ENCODE results near the gene SLC24A3. TPM values are rescaled to one million over a fixed set of nuclear protein-coding genes. Genes with fewer than 3 reads are reported as not detected.

The SLC24A3 gene
- total and polyA plus RNA-seq, 2 donors = 12.6 to 20.5 TPM

DNA sequence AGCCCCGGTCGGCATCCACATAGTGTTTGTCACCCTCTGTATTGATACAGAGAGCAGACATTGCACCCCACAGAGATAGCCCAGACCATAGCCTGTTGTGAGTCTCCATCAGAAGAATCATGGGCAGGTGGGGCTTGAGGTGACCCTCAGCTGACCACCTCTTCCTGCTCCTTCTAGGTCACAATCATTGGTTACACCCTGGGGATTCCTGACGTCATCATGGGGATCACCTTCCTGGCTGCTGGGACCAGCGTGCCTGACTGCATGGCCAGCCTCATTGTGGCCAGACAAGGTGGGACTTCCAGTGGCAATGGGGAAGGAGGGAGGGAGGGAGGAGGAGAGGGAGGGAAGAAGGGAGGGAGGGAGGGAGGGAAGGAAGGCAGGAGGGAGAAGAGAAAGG lies 484.2 kb downstream of the SLC24A3 start:
- Histone ChIP-seq H3K4me1 (ENCODE audit: insufficient read depth) (no peaks in the 10 kb centered on the region), H3K27ac (ENCODE audit: low read depth) (no peak overlapping the region), H3K36me3 (ENCODE audit: insufficient read depth) (no peaks in the 10 kb centered on the region), H3K4me3 (ENCODE audit: low read depth, low read length) (no peak overlapping the region)
- 91% methylated on average over 4 of the region's 4 CpGs for WGBS
- DNase-seq (ENCODE audit: extremely low spot score) = no peak

- H3K4me1 ChIP-seq (ENCODE audit: insufficient read depth) = no peaks in the 10 kb centered on the region
- no peak overlapping the region for H3K27ac ChIP-seq (ENCODE audit: low read depth)
- H3K36me3 ChIP-seq (ENCODE audit: insufficient read depth) = no peaks in the 10 kb centered on the region
- DNase-seq (ENCODE audit: extremely low spot score) = no peak
- WGBS = over 99% methylated on average over 2 of the region's 2 CpGs
- no peak overlapping the region for H3K4me3 ChIP-seq (ENCODE audit: low read depth, low read length)
Measured at GRCh38 chr20:19697415-19697814, 485.0 kb downstream of the SLC24A3 start.

- Histone ChIP-seq H3K36me3 (ENCODE audit: insufficient read depth) (no peaks in the 10 kb centered on the region), H3K4me3 (ENCODE audit: low read depth, low read length) (no peak overlapping the region), H3K4me1 (ENCODE audit: insufficient read depth) (no peaks in the 10 kb centered on the region), H3K27ac (ENCODE audit: low read depth) (no peak overlapping the region)
- no peak for DNase-seq (ENCODE audit: extremely low spot score)
- 88% methylated on average over 4 of the region's 4 CpGs for WGBS
Measured at GRCh38 chr20:19699180-19699971, 486.9 kb downstream of the SLC24A3 start.

GRCh38 chr20:19701429-19701828 lies 489.0 kb downstream of the SLC24A3 start:
- DNase-seq (ENCODE audit: extremely low spot score) = no peak

GRCh38 chr20:19706463-19706862 lies 494.0 kb downstream of the SLC24A3 start:
- no peak overlapping the region for H3K27ac ChIP-seq (ENCODE audit: low read depth)
- DNase-seq (ENCODE audit: extremely low spot score) = no peak
- no peaks in the 10 kb centered on the region for H3K4me1 ChIP-seq (ENCODE audit: insufficient read depth)
- WGBS = 90% methylated on average over 4 of the region's 4 CpGs
- no peaks in the 10 kb centered on the region for H3K36me3 ChIP-seq (ENCODE audit: insufficient read depth)
- H3K4me3 ChIP-seq (ENCODE audit: low read depth, low read length) = no peak overlapping the region

More at GRCh38 chr20:19701429-19701828, 489.0 kb downstream of the SLC24A3 start:
- 88% methylated on average over 3 of the region's 3 CpGs for WGBS
- no peaks in the 10 kb centered on the region for H3K36me3 ChIP-seq (ENCODE audit: insufficient read depth)
- no peaks in the 10 kb centered on the region for H3K4me1 ChIP-seq (ENCODE audit: insufficient read depth)
- H3K27ac ChIP-seq (ENCODE audit: low read depth) = no peak overlapping the region
- no peak overlapping the region for H3K4me3 ChIP-seq (ENCODE audit: low read depth, low read length)

DNA sequence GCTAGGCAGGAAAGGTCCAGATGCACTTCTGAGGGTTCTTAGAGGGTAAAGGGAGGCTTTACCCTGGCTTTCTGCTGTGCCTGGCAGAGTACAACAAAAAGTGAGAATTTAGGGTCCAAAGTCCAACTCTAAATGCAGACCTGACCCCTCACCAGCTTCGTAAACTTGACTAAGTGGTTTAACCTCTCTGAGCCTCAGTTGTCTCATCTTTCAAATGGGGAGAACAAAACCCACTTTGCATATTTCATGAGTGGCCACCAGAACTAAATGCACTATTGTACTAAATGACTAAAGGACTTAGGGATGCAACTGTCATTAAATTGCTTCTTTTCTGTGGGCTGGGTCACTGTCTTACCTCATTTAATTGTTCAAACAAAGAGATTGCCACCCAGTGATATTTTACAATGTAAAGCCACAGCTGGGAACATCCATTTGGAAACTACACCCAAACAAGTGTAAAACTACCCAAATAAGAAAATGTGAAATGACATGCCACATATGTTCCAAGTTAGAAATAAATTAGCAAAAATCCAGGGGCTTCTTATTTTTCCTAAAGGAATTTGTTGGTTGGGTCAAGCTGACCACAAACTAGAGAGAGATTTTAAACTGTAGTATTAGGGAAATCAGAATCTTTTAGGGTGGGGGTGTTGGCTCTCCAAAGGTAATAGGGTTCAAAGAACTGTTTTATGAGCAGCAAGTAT lies 497.3 kb downstream of the SLC24A3 start:
- WGBS = 88% methylated on average over 1 of the region's 1 CpG
- Histone ChIP-seq H3K36me3 (ENCODE audit: insufficient read depth) (no peaks in the 10 kb centered on the region), H3K4me3 (ENCODE audit: low read depth, low read length) (no peak overlapping the region), H3K4me1 (ENCODE audit: insufficient read depth) (no peaks in the 10 kb centered on the region), H3K27ac (ENCODE audit: low read depth) (no peak overlapping the region)
- DNase-seq (ENCODE audit: extremely low spot score) = no peak

- peak; percentile 28 for DNase-seq (ENCODE audit: extremely low spot score)
- 40% methylated on average over 5 of the region's 5 CpGs for WGBS
- no peak overlapping the region for H3K4me3 ChIP-seq (ENCODE audit: low read depth, low read length)
- no peaks in the 10 kb centered on the region for H3K4me1 ChIP-seq (ENCODE audit: insufficient read depth)
- no peaks in the 10 kb centered on the region for H3K36me3 ChIP-seq (ENCODE audit: insufficient read depth)
- no peak overlapping the region for H3K27ac ChIP-seq (ENCODE audit: low read depth)
Measured at GRCh38 chr20:19710336-19711120, 498.1 kb downstream of the SLC24A3 start.

- WGBS = 89% methylated on average over 11 of the region's 11 CpGs
- no peak overlapping the region for H3K27ac ChIP-seq (ENCODE audit: low read depth)
- no peak overlapping the region for H3K4me3 ChIP-seq (ENCODE audit: low read depth, low read length)
- DNase-seq (ENCODE audit: extremely low spot score) = no peak
- H3K36me3 ChIP-seq (ENCODE audit: insufficient read depth) = no peaks in the 10 kb centered on the region
- no peaks in the 10 kb centered on the region for H3K4me1 ChIP-seq (ENCODE audit: insufficient read depth)
Measured at GRCh38 chr20:19711126-19711525, 498.7 kb downstream of the SLC24A3 start.

DNA sequence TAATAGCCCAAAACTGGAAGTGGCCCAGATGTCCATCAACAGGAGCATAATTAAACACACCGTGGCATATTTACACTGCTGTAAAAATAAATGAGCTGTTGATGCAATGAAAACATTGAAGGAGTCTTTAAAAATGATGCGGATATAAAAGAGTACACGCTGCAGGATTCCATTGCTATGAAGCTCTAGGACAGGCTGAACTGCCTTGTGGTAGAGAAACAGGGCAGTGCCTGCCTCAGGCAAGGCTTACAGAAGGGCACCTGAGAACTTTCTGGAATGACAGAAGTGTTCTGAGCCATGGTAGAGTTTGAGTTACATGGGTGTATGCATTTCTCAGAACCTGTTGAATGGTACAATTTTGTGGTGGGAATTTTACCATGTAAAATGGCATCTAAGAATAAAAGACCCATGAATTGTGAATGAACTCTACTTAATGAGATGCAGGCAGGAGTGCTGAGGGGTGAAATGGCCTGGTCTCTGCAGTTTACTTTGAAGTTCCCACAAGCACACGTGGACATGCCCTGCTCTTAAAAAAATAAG lies 500.3 kb downstream of the SLC24A3 start:
- 43% methylated on average over 4 of the region's 4 CpGs for WGBS
- H3K4me3 ChIP-seq (ENCODE audit: low read depth, low read length) = no peak overlapping the region
- H3K4me1 ChIP-seq (ENCODE audit: insufficient read depth) = no peaks in the 10 kb centered on the region
- no peak overlapping the region for H3K27ac ChIP-seq (ENCODE audit: low read depth)
- DNase-seq (ENCODE audit: extremely low spot score) = no peak
- no peaks in the 10 kb centered on the region for H3K36me3 ChIP-seq (ENCODE audit: insufficient read depth)

DNA sequence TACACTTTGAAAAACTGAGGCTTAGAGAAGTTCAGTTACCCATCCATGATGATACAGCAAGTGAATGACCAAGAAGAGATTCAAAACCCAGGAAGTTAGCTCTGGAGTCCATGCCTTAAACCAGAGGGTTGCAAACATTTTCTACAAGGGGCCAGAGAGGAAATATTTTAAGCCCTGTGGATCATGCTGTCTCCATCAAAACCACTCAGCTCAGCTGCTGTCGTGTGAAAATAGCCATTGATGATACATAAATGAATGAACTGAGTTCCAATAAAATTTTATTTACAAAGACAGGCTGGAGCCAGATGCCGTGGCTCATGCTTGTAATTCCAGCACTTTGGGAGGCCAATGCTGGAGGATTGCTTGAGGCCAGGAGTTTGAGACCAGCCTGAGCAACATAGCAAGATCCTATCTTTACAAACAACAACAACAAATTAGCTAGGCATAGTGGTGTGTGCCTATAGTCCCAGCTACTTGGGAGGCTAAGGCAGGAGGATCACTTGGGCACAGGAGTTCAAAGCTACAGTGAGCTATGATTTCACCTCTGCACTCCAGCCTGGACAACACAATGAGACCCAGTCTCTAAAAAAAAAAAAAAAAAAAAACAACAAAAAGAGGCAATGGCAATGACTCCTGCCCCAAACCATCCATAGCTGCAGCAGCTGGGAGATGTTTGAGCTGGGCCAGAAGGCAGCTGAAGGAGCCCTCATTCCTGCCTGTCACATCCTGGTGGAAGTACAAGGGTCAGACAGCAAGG lies 501.6 kb downstream of the SLC24A3 start:
- Histone ChIP-seq H3K27ac (ENCODE audit: low read depth) (no peak overlapping the region), H3K4me1 (ENCODE audit: insufficient read depth) (no peaks in the 10 kb centered on the region), H3K36me3 (ENCODE audit: insufficient read depth) (no peaks in the 10 kb centered on the region), H3K4me3 (ENCODE audit: low read depth, low read length) (no peak overlapping the region)
- DNase-seq (ENCODE audit: extremely low spot score) = no peak
- 46% methylated on average over 2 of the region's 2 CpGs for WGBS

DNA sequence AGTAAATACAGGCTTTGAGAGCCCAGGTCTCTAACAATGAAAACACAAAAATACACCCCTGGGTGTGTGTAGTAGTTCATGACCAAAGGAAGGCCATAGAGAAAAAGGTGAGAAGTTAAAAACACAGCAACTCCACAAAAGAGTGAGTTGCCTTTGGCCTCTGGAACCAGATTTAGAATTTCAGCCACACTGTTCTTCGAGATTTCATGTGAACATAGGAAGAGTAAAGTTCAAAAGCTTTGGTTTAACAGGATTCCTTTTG lies 502.1 kb downstream of the SLC24A3 start:
- Histone ChIP-seq H3K4me1 (ENCODE audit: insufficient read depth) (no peaks in the 10 kb centered on the region), H3K27ac (ENCODE audit: low read depth) (no peak overlapping the region)

DNA sequence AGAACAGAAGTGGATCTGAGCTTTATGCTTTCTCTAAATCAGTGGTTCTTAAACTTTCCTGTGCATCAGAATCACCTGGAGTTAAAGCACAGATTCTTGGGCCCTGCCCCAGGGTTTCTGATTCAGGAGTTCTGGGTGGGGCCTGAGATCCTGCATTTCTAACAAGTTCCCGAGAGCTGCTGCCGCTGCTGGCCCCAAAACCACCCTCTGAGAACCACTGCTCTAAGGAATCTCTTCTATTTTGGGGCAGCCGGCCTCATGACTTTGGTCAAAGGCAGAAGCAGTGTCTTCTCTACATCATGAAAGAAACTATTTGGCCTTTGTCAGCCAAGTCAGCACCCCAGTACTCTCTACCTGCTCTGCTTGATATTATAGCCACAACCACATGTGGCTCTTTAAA lies 503.5 kb downstream of the SLC24A3 start:
- DNase-seq (ENCODE audit: extremely low spot score) = no peak
- no peak overlapping the region for H3K4me3 ChIP-seq (ENCODE audit: low read depth, low read length)
- H3K36me3 ChIP-seq (ENCODE audit: insufficient read depth) = no peaks in the 10 kb centered on the region
- WGBS = 99% methylated on average over 3 of the region's 3 CpGs
- H3K27ac ChIP-seq (ENCODE audit: low read depth) = no peak overlapping the region
- H3K4me1 ChIP-seq (ENCODE audit: insufficient read depth) = no peaks in the 10 kb centered on the region

More for the DNA sequence above, 502.1 kb downstream of the SLC24A3 start:
- DNase-seq (ENCODE audit: extremely low spot score) = no peak
- H3K4me3 ChIP-seq (ENCODE audit: low read depth, low read length) = no peak overlapping the region
- WGBS = 81% methylated on average over 1 of the region's 1 CpG
- no peaks in the 10 kb centered on the region for H3K36me3 ChIP-seq (ENCODE audit: insufficient read depth)

DNA sequence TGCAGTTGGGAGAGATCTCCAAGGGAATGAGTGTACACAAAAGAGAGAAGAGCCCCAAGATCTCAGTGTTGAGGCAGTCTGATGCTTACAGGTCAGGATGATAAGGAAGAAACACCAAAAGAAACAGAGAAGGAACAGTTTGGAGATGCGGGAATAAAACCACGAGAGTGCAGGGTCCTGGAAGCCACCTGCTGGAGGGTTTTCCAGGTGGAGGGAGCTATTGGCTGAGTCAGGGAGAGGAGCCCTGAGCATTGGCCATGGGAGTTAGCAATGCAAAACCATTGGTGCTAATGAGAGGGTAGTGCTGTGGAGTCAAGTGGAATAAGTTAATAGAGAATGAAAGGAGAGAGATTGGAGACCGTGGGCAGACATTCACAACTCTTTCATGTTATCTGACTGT lies 506.4 kb downstream of the SLC24A3 start:
- H3K4me3 ChIP-seq (ENCODE audit: low read depth, low read length) = no peak overlapping the region
- WGBS = 86% methylated on average over 3 of the region's 3 CpGs
- no peak overlapping the region for H3K27ac ChIP-seq (ENCODE audit: low read depth)
- no peak for DNase-seq (ENCODE audit: extremely low spot score)
- H3K36me3 ChIP-seq (ENCODE audit: insufficient read depth) = no peaks in the 10 kb centered on the region
- H3K4me1 ChIP-seq (ENCODE audit: insufficient read depth) = no peaks in the 10 kb centered on the region

Data from urinary bladder (tissue), 4 donors.